ENCODE measurements around the gene CELF5.

CELF5 gene

GRCh38 chr19:3243819-3244700 is 19.6 kb downstream of the CELF5 start:
- no peak for DNase-seq (ENCODE audit: low spot score)

- no peak for DNase-seq (ENCODE audit: low spot score)
Observed at GRCh38 chr19:3245050-3245449, 20.6 kb downstream of the CELF5 start.

GRCh38 chr19:3248728-3249326 is 24.4 kb downstream of the CELF5 start:
- no peak for DNase-seq (ENCODE audit: low spot score)

- DNase-seq (ENCODE audit: low spot score) = peak; percentile 5
Observed at GRCh38 chr19:3249408-3249807, 24.9 kb downstream of the CELF5 start.

GRCh38 chr19:3250675-3251074 is 26.2 kb downstream of the CELF5 start:
- no peak for DNase-seq (ENCODE audit: low spot score)

GRCh38 chr19:3251229-3251628 is 26.8 kb downstream of the CELF5 start:
- DNase-seq (ENCODE audit: low spot score) = no peak

GRCh38 chr19:3252650-3253049 is 28.2 kb downstream of the CELF5 start:
- no peak for DNase-seq (ENCODE audit: low spot score)

GRCh38 chr19:3253270-3253669 is 28.8 kb downstream of the CELF5 start:
- DNase-seq (ENCODE audit: low spot score) = no peak

GRCh38 chr19:3254520-3254919 is 30.1 kb downstream of the CELF5 start:
- no peak for DNase-seq (ENCODE audit: low spot score)

- DNase-seq (ENCODE audit: low spot score) = no peak
Observed at GRCh38 chr19:3257071-3257470, 32.6 kb downstream of the CELF5 start.

- no peak for DNase-seq (ENCODE audit: low spot score)
Observed at GRCh38 chr19:3262362-3262761, 37.9 kb downstream of the CELF5 start.

- no peak for DNase-seq (ENCODE audit: low spot score)
Observed at GRCh38 chr19:3263866-3264265, 39.4 kb downstream of the CELF5 start.

- no peak for DNase-seq (ENCODE audit: low spot score)
Observed at GRCh38 chr19:3265432-3265831, 41.0 kb downstream of the CELF5 start.

GRCh38 chr19:3266092-3266693 is 41.7 kb downstream of the CELF5 start:
- no peak for DNase-seq (ENCODE audit: low spot score)

- no peak for DNase-seq (ENCODE audit: low spot score)
Observed at GRCh38 chr19:3266792-3267514, 42.5 kb downstream of the CELF5 start.

GRCh38 chr19:3268326-3268725 is 43.9 kb downstream of the CELF5 start:
- DNase-seq (ENCODE audit: low spot score) = no peak

GRCh38 chr19:3268763-3269162 is 44.3 kb downstream of the CELF5 start:
- DNase-seq (ENCODE audit: low spot score) = no peak

- DNase-seq (ENCODE audit: low spot score) = no peak
Observed at GRCh38 chr19:3269916-3270671, 45.6 kb downstream of the CELF5 start.

- no peak for DNase-seq (ENCODE audit: low spot score)
Observed at GRCh38 chr19:3270902-3271301, 46.4 kb downstream of the CELF5 start.

GRCh38 chr19:3272401-3272931 is 48.0 kb downstream of the CELF5 start:
- no peak for DNase-seq (ENCODE audit: low spot score)

GRCh38 chr19:3272952-3273351 is 48.5 kb downstream of the CELF5 start:
- no peak for DNase-seq (ENCODE audit: low spot score)

Data from hematopoietic multipotent progenitor cell treated with erythropoietin and hydrocortisone succinate and interleukin-3 and kit ligand, for 17 days (in vitro differentiated cells).